Suprapubic skin (tissue), 4 donors: Measurements from ENCODE around the gene MAP1A. TPM values are rescaled to one million over a fixed set of nuclear protein-coding genes. Genes with fewer than 3 reads are reported as not detected.

ENCODE experiments used
- DNase-seq, 2 donors: peaks; one replicate each; pipeline ENCODE4 v3.0.0-alpha.2; 2019; ENCODE audit warnings: low spot score in 2 of 2
- H3K27ac ChIP-seq: fragments of 200-600 bp; sonication (generic); one replicate; pipeline ENCODE4 v1.5.1; 2019
- H3K27me3 ChIP-seq: fragments of 200-600 bp; sonication (generic); one replicate; pipeline ENCODE4 v1.5.1; 2019
- H3K36me3 ChIP-seq: fragments of 200-600 bp; sonication (generic); one replicate; pipeline ENCODE4 v1.5.1; 2019
- H3K4me1 ChIP-seq: fragments of 200-600 bp; sonication (generic); one replicate; pipeline ENCODE4 v1.5.1; 2019
- H3K4me3 ChIP-seq: fragments of 200-600 bp; sonication (generic); one replicate; pipeline ENCODE4 v1.5.1; 2019; ENCODE audit warnings: mild to moderate bottlenecking
- H3K9me3 ChIP-seq: fragments of 200-600 bp; sonication (generic); one replicate; pipeline ENCODE4 v1.5.1; 2019
- EP300 ChIP-seq: sonication (generic); formaldehyde crosslinking; IDR thresholded peaks from one replicate; pipeline ENCODE4 v1.6.1; 2017; ENCODE audit warnings: antibody characterized with exemption
- POLR2A ChIP-seq, 2 donors: fragments of 450-650 bp; IDR thresholded peaks; one replicate each; pipeline ENCODE4 v1.6.1; 2017; ENCODE audit warnings: antibody characterized with exemption in 2 of 2, mild to moderate bottlenecking in 2 of 2, moderate library complexity in 2 of 2
- POLR2AphosphoS5 ChIP-seq, 3 donors: sonication (generic); formaldehyde crosslinking; IDR thresholded peaks; one replicate each; pipeline ENCODE4 v1.6.1; 2017; ENCODE audit warnings: antibody characterized with exemption in 3 of 3
- WGBS: methylation state at CpG from one replicate; pipeline ENCODE4 v1.1.5; 2018; 5-methylcytosine and 5-hydroxymethylcytosine counted together
- total RNA-seq, 4 donors: library from RNA; depleted of rRNA; stranded (reverse); fragments of >200 nt; gene quantifications; one replicate each; pipeline ENCODE4 v1.1.0, GENCODE V29; 2016
- TF ChIP-seq, protein P1 (sequence below), 2 donors: fragments of 200-600 bp in 1 of 2; fragments of 450-650 bp in 1 of 2; sonication (generic) in 1 of 2; IDR thresholded peaks; one replicate each; pipeline ENCODE4 v1.5.1; 2016 to 2019; ENCODE audit warnings: antibody characterized with exemption in 2 of 2, mild to moderate bottlenecking in 1 of 2, moderate library complexity in 1 of 2

Gene MAP1A
- 1 to 10 TPM; 2.4 to 5.7 (median 4.0) TPM for total RNA-seq

DNA sequence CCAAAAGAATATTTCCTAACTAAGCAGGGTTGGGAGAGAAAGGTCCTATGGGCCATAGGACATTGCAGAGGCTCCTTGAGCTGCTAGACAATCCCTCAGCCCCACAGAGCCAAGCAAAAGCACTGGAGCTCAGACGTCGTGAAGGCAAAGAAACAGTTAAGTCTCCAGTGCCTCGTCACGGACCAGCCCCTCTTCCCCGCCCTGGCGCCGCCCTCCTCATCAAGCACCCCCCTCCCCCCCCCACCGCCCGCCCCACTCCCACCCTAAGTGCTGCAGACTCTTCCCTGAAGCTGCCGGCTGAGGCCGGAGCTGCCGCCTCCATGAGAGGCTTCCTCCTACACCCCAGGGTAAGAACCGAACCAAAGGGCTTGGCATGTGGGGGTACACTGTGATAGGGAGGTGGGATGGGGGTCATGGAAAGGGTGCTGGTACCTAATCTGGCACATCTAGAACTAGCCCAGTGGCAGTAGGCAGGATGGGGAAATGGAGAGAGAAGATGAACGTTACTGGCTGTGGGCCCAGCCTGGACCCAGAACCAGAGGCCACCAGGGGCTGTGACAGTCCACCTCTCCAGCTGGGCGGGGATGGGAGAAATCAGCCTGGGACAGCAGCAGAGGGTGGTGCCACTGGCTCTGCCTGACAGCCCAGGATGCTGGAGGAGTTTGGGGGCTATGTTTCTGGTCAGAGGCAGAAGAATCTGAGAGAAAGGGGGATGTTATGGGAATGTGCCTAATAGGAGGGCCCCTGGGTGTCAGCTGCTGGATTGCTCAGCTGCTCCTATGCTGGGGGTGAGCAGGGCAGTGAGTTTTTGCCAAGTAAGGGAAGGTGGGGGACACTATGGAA is at the start of gene MAP1A:
MAP1A (plus strand) TSS at position 255 of the 843 bp plus-strand sequence. CDS start 3,866 bp downstream, outside the sequence.
- Histone ChIP-seq H3K9me3 (no peaks in the 10 kb centered on the region), H3K4me3 (peak within 1 kb of the TSS; percentile 45), H3K27ac (peak within 1 kb of the TSS; percentile 74), H3K36me3 (peaks cover 12% of the 10 kb centered on the region), H3K4me1 (peaks cover 47% of the 10 kb centered on the region), H3K27me3 (peaks cover 3% of the 10 kb centered on the region)
- WGBS, result 2% methylated on average over 12 of the region's 15 CpGs
- DNase-seq, result no peak
- TF ChIP-seq, protein P1, sequence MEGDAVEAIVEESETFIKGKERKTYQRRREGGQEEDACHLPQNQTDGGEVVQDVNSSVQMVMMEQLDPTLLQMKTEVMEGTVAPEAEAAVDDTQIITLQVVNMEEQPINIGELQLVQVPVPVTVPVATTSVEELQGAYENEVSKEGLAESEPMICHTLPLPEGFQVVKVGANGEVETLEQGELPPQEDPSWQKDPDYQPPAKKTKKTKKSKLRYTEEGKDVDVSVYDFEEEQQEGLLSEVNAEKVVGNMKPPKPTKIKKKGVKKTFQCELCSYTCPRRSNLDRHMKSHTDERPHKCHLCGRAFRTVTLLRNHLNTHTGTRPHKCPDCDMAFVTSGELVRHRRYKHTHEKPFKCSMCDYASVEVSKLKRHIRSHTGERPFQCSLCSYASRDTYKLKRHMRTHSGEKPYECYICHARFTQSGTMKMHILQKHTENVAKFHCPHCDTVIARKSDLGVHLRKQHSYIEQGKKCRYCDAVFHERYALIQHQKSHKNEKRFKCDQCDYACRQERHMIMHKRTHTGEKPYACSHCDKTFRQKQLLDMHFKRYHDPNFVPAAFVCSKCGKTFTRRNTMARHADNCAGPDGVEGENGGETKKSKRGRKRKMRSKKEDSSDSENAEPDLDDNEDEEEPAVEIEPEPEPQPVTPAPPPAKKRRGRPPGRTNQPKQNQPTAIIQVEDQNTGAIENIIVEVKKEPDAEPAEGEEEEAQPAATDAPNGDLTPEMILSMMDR (IDR thresholded peaks at IDR 0.05), result no peak
- TF ChIP-seq EP300 (no peak), POLR2AphosphoS5 (IDR thresholded peaks at IDR 0.05) (no peak), POLR2A (IDR thresholded peaks at IDR 0.05) (no peak)

DNA sequence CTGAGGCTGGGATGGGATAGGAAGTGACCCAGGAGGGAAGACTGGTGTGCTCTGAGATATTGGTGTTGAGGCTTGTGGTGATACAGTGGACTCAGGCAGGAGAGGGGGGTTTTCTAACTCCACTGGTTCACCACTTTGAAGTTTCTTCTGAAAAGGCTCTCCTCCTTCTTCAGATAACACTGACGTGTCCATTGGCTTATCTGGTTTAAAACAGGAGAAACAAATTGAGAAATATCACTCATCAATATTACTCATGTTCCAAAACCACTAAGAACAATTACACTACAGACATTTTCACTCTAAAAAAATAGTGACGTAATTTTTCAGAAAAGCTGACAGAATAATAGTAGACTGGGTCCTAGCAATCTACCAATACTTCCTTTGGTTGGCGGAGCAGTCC is 47.5 kb upstream of the MAP1A start:
- Histone ChIP-seq H3K36me3 (peaks cover 59% of the 10 kb centered on the region), H3K27me3 (no peaks in the 10 kb centered on the region), H3K9me3 (no peaks in the 10 kb centered on the region), H3K4me3 (no peak overlapping the region), H3K27ac (no peak overlapping the region), H3K4me1 (no peaks in the 10 kb centered on the region)
- no peak for DNase-seq
- 90% methylated on average over 3 of the region's 3 CpGs for WGBS
- no peak for TF ChIP-seq POLR2AphosphoS5 (IDR thresholded peaks at IDR 0.05)
- no peak for TF ChIP-seq EP300
- TF ChIP-seq, protein P1 (IDR thresholded peaks at IDR 0.05), result no peak
- no peak for TF ChIP-seq POLR2A (IDR thresholded peaks at IDR 0.05)

DNA sequence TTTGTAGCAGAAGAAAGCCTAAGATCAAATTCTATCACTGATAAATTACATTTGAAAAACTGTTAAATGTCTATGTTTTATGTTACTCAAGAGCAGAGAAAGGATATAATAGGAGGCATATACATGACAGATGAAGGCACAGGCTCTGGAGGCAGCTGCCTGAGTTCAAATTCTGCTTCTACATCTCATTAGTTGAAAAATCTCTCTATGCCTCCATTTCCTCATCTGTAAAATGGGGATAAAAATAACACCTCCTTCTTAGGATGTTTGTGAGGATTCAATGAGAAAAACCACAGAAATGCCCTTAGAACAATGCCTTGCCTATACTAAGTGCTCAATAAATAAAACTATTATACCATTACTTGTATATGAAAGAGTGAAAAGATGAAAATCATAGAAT is 45.4 kb upstream of the MAP1A start:
- Histone ChIP-seq H3K4me1 (no peaks in the 10 kb centered on the region), H3K27me3 (no peaks in the 10 kb centered on the region), H3K36me3 (peaks cover 69% of the 10 kb centered on the region), H3K27ac (no peak overlapping the region), H3K9me3 (no peaks in the 10 kb centered on the region), H3K4me3 (no peak overlapping the region)
- no peak for DNase-seq
- TF ChIP-seq, protein P1 (IDR thresholded peaks at IDR 0.05), result no peak

DNA sequence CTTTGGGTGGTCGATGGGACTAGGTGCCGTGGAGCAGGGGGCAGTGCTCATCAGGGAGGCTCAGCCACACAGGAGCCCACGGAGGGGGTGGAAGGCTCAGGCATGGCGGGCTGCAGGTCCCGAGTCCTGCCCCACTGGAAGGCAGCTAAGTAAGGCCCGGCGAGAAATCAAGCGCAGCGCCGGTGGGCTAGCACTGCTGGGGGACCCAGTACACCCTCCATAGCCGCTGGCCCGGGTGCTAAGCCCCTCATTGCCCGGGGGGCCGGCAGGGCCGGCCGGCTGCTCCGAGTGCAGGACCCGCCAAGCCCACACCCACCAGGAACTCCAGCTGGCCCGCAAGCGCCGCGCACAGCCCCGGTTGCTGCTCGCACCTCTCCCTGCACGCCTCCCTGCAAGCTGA is 43.5 kb upstream of the MAP1A start:
- no peak for DNase-seq
- TF ChIP-seq EP300 (no peak), POLR2A (IDR thresholded peaks at IDR 0.05) (no peak), POLR2AphosphoS5 (IDR thresholded peaks at IDR 0.05) (no peak)
- TF ChIP-seq, protein P1 (IDR thresholded peaks at IDR 0.05), result no peak
- Histone ChIP-seq H3K4me1 (no peaks in the 10 kb centered on the region), H3K4me3 (no peak overlapping the region), H3K9me3 (no peaks in the 10 kb centered on the region), H3K36me3 (peaks cover 71% of the 10 kb centered on the region), H3K27ac (no peak overlapping the region), H3K27me3 (no peaks in the 10 kb centered on the region)
- WGBS, result 100% methylated on average over 5 of the region's 25 CpGs

DNA sequence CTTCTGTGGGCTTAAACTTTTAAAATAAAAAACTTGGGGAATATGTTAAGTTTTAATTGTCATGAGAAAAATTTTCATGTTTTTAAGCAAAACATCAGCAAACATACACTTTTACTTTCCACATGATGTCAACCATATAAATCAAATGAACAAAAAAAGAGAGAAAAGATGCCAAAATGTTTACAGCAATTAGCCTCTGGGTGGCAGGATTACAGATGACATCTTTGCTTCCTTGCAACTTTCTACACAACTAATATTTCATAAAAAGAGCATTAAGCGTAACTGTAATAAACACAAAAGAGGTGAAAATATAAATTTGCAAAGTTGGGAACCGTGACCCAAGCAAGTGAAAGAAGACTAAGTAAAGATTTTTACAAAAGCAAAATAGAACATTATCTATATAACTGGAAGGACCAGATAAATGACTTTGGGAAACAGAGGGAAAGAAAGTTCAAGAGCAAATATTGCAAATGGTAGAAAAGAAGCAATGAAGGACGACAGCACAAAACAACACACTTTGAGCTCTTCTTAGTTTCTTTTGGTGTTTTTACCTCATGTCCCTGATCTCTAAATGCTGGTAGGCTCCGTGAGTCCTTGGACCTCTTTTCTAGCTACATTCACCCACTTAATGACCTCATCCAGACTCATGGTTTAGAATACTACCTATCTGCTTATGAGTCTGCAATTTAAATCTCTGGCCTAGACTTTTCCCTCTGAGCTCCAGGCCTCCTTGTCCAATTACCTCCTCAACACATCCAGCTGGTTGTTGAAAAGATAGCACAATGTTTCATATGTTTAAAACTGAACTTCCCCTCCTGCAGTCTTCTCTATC is 33.9 kb upstream of the MAP1A start:
- Histone ChIP-seq H3K4me3 (no peak overlapping the region), H3K4me1 (no peaks in the 10 kb centered on the region), H3K27me3 (no peaks in the 10 kb centered on the region), H3K27ac (no peak overlapping the region), H3K36me3 (peaks cover 35% of the 10 kb centered on the region), H3K9me3 (no peaks in the 10 kb centered on the region)
- TF ChIP-seq EP300, result no peak
- no peak for TF ChIP-seq POLR2A (IDR thresholded peaks at IDR 0.05)
- TF ChIP-seq, protein P1 (IDR thresholded peaks at IDR 0.05), result peak in 1 of 2 donors; percentile 9
- TF ChIP-seq POLR2AphosphoS5 (IDR thresholded peaks at IDR 0.05), result no peak
- WGBS, result 71% methylated on average over 4 of the region's 4 CpGs
- DNase-seq, result no peak
